IMR-90 (cell line): Measurements from ENCODE around the gene CD5L. TPM values are rescaled to one million over a fixed set of nuclear protein-coding genes. Genes with fewer than 3 reads are reported as not detected.

Experiments used
- ATAC-seq: fragments of 200-7000 bp; cut with Tn5 transposase; 2 replicates; pipeline ENCODE4 v1.9.1; 2020; ENCODE audit warnings: low read depth, mild to moderate bottlenecking, moderate library complexity
- BruUV-seq: library from RNA; stranded (reverse); fragments of 400-500 nt; replicated peaks from 2 replicates; lab custom pipeline; 2021; lab: Mats Ljungman, UMichigan
- CTCF ChIA-PET: fragments of 300-600 bp; formaldehyde crosslinking; extraction: SDS; loops from one replicate; lab custom pipeline; 2021; ENCODE audit warnings: antibody characterized with exemption; lab: Yijun Ruan, JAX
- POLR2A ChIA-PET: fragments of 300-600 bp; sonication (Branson Sonifier 250); formaldehyde crosslinking; loops from one replicate; lab custom pipeline; 2022; ENCODE audit warnings: antibody characterized with exemption; ENCODE audit not compliant: unreplicated experiment; lab: Charles Lee
- DNase-seq: peaks from one replicate; pipeline ENCODE4 v3.0.0; 2013
- H2AFZ ChIP-seq: replicated peaks from 2 replicates; pipeline ENCODE3; 2013; ENCODE audit warnings: low read length, mild to moderate bottlenecking; ENCODE audit not compliant: poor library complexity
- H2AK5ac ChIP-seq: 2 replicates; pipeline ENCODE4 v1.6.1; 2013; ENCODE audit warnings: low read depth, low read length, inconsistent platforms
- H2AK9ac ChIP-seq: replicated peaks from 2 replicates; pipeline ENCODE3; 2013; ENCODE audit warnings: mild to moderate bottlenecking, low read depth, low read length, moderate library complexity; ENCODE audit not compliant: poor library complexity
- H2BK120ac ChIP-seq: 2 replicates; pipeline ENCODE4 v1.6.1; 2013; ENCODE audit warnings: low read depth, low read length, inconsistent platforms
- H2BK15ac ChIP-seq: 3 replicates; pipeline ENCODE4 v1.6.1; 2013; ENCODE audit warnings: low read depth, low read length, inconsistent platforms
- H2BK20ac ChIP-seq: 2 replicates; pipeline ENCODE4 v1.6.1; 2013; ENCODE audit warnings: low read depth, mild to moderate bottlenecking, inconsistent platforms, low read length, moderate library complexity
- H2BK5ac ChIP-seq: 2 replicates; pipeline ENCODE4 v1.6.1; 2013; ENCODE audit warnings: mild to moderate bottlenecking, low read depth, low read length, inconsistent platforms; ENCODE audit not compliant: poor library complexity, severe bottlenecking
- H3K14ac ChIP-seq: replicated peaks from 2 replicates; pipeline ENCODE4 v1.6.1; 2013; ENCODE audit warnings: low read depth, low read length, inconsistent platforms
- H3K18ac ChIP-seq: 2 replicates; pipeline ENCODE4 v1.6.1; 2013; ENCODE audit warnings: low read depth, low read length, control low read depth
- H3K23ac ChIP-seq: 2 replicates; pipeline ENCODE4 v1.6.1; 2013; ENCODE audit warnings: low read depth, low read length, inconsistent platforms
- H3K27ac ChIP-seq: 2 replicates; pipeline ENCODE4 v1.5.1; 2013; ENCODE audit warnings: mild to moderate bottlenecking, control low read depth, low read length; ENCODE audit not compliant: insufficient read depth
- H3K27me3 ChIP-seq: 2 replicates; pipeline ENCODE4 v1.6.1; 2013; ENCODE audit warnings: low read length; ENCODE audit not compliant: control insufficient read depth, insufficient read depth
- H3K36me3 ChIP-seq: 2 replicates; pipeline ENCODE4 v1.6.1; 2013; ENCODE audit warnings: low read length, mixed read lengths; ENCODE audit not compliant: control insufficient read depth, insufficient read depth
- H3K4ac ChIP-seq: 2 replicates; pipeline ENCODE4 v1.6.1; 2013; ENCODE audit warnings: low read depth, low read length, inconsistent platforms
- H3K4me1 ChIP-seq: 2 replicates; pipeline ENCODE4 v1.6.1; 2013; ENCODE audit warnings: low read length, mixed read lengths; ENCODE audit not compliant: control insufficient read depth, insufficient read depth
- H3K4me2 ChIP-seq: 2 replicates; pipeline ENCODE4 v1.6.1; 2013; ENCODE audit warnings: low read depth, mild to moderate bottlenecking, control low read depth, low read length, moderate library complexity
- H3K4me3 ChIP-seq: 2 replicates; pipeline ENCODE4 v1.5.1; 2013; ENCODE audit warnings: low read depth, mild to moderate bottlenecking, control low read depth, low read length, moderate library complexity; ENCODE audit not compliant: insufficient read depth
- H3K56ac ChIP-seq: 2 replicates; pipeline ENCODE4 v1.6.1; 2013; ENCODE audit warnings: low read length, inconsistent platforms; ENCODE audit not compliant: insufficient read depth; ENCODE audit errors: extremely low read depth
- H3K79me1 ChIP-seq, 2 experiments: 2 replicates each; pipeline ENCODE4 v1.6.1; 2013; ENCODE audit warnings: low read length in 2 of 2, inconsistent platforms in 1 of 2, low read depth in 1 of 2
- H3K9ac ChIP-seq: 2 replicates; pipeline ENCODE4 v1.6.1; 2013; ENCODE audit warnings: low read depth, low read length, control low read depth
- H3K9me1 ChIP-seq: 2 replicates; pipeline ENCODE4 v1.6.1; 2013; ENCODE audit warnings: low read length, inconsistent platforms; ENCODE audit not compliant: insufficient read depth
- H3K9me3 ChIP-seq: 2 replicates; pipeline ENCODE4 v1.6.1; 2013; ENCODE audit warnings: low read length; ENCODE audit not compliant: control insufficient read depth, insufficient read depth
- H4K20me1 ChIP-seq: 2 replicates; pipeline ENCODE4 v1.6.1; 2013; ENCODE audit warnings: low read length, inconsistent platforms; ENCODE audit not compliant: insufficient read depth
- H4K5ac ChIP-seq: 2 replicates; pipeline ENCODE4 v1.6.1; 2013; ENCODE audit warnings: mild to moderate bottlenecking, low read depth, low read length, control low read depth
- H4K8ac ChIP-seq, 2 experiments: 2 replicates each; pipeline ENCODE4 v1.6.1; 2013; ENCODE audit warnings: low read depth in 2 of 2, low read length in 2 of 2, control low read depth in 1 of 2, inconsistent platforms in 1 of 2
- H4K91ac ChIP-seq: 2 replicates; pipeline ENCODE4 v1.6.1; 2013; ENCODE audit warnings: low read depth, low read length, inconsistent platforms; ENCODE audit not compliant: insufficient read depth
- BHLHE40 ChIP-seq: fragments of 150-350 bp; IDR thresholded peaks from 2 replicates; pipeline ENCODE4 v1.6.1; 2016; ENCODE audit warnings: mild to moderate bottlenecking, low read depth, low read length
- CEBPB ChIP-seq: IDR thresholded peaks from 2 replicates; pipeline ENCODE4 v1.6.1; 2012; ENCODE audit warnings: low read depth, low read length, improper control_type of control experiment
- FOS ChIP-seq: fragments of 150-350 bp; IDR thresholded peaks from 2 replicates; pipeline ENCODE4 v1.6.1; 2016; ENCODE audit warnings: low read depth, low read length
- MAFK ChIP-seq: IDR thresholded peaks from 2 replicates; pipeline ENCODE4 v1.6.1; 2012; ENCODE audit warnings: low read depth, low read length, improper control_type of control experiment
- MAZ ChIP-seq: IDR thresholded peaks from 2 replicates; pipeline ENCODE4 v1.6.1; 2012; ENCODE audit warnings: low read depth, mild to moderate bottlenecking, low read length, improper control_type of control experiment, moderate library complexity, borderline replicate concordance
- MXI1 ChIP-seq: IDR thresholded peaks from 2 replicates; pipeline ENCODE4 v1.6.1; 2012; ENCODE audit warnings: low read depth, mild to moderate bottlenecking, low read length, moderate library complexity, borderline replicate concordance
- NFE2L2 ChIP-seq: fragments of 150-350 bp; IDR thresholded peaks from 2 replicates; pipeline ENCODE4 v1.6.1; 2016; ENCODE audit warnings: low read depth, mild to moderate bottlenecking, low read length
- POLR2A ChIP-seq: IDR thresholded peaks from 2 replicates; pipeline ENCODE4 v1.6.1; 2012; ENCODE audit warnings: mild to moderate bottlenecking, low read depth, low read length
- RAD21 ChIP-seq: IDR thresholded peaks from 2 replicates; pipeline ENCODE4 v1.6.1; 2012; ENCODE audit warnings: low read length, improper control_type of control experiment
- RFX5 ChIP-seq: IDR thresholded peaks from 2 replicates; pipeline ENCODE4 v1.8.0; 2012; ENCODE audit warnings: low read depth, mild to moderate bottlenecking, low read length, moderate library complexity
- SMC3 ChIP-seq: fragments of 150-350 bp; IDR thresholded peaks from 2 replicates; pipeline ENCODE4 v1.6.1; 2016; ENCODE audit warnings: low read depth, mild to moderate bottlenecking, antibody characterized with exemption, low read length, moderate library complexity
- WGBS, 2 experiments: methylation state at CpG; one replicate each; pipeline versions ENCODE4 v1.1.5 to v1.1.7; 2013; ENCODE audit warnings: missing lambda C conversion rate in 2 of 2; ENCODE audit not compliant: insufficient read length in 1 of 2; ENCODE audit errors: extremely low coverage in 2 of 2; 5-methylcytosine and 5-hydroxymethylcytosine counted together
- dilution Hi-C: fragments of 300-500 bp; cut with HindIII; formaldehyde crosslinking; loops from one replicate; pipeline ENCODE4 v1.14.3; 2018; ENCODE audit warnings: low sequenced_read_pairs; ENCODE audit not compliant: unreplicated experiment
- in situ Hi-C: fragments of 300-500 bp; cut with MboI; formaldehyde crosslinking; loops from 3 replicates; pipeline ENCODE4 v1.14.3; 2019; ENCODE audit warnings: low sequenced_read_pairs, inconsistent platforms, mixed read lengths
- intact Hi-C: fragments of 100-400 bp; cut with micrococcal nuclease; formaldehyde crosslinking; loops from 2 replicates; pipeline ENCODE4 v1.10.0; 2022
- polyA plus RNA-seq, 3 experiments: library from polyadenylated mRNA; depleted of rRNA; stranded (reverse); fragments of >200 nt; gene quantifications; 2 replicates each; pipeline ENCODE4 v1.2.3, GENCODE V29; 2012; ENCODE audit warnings: low replicate concordance in 1 of 3
- total RNA-seq: library from RNA; depleted of rRNA; stranded (reverse); fragments of >200 nt; gene quantifications from 2 replicates; pipeline ENCODE4 v1.2.3, GENCODE V29; 2012
- TF ChIP-seq, protein P1 (sequence below): fragments of 150-350 bp; IDR thresholded peaks from 2 replicates; pipeline ENCODE4 v1.6.1; 2016; ENCODE audit warnings: low read depth, mild to moderate bottlenecking, low read length, moderate library complexity, borderline replicate concordance
- TF ChIP-seq, protein P2 (sequence below): fragments of 150-350 bp; IDR thresholded peaks from 2 replicates; pipeline ENCODE4 v1.6.1; 2017; ENCODE audit warnings: mild to moderate bottlenecking, antibody characterized with exemption, low read length, low read depth
- TF ChIP-seq, protein P3 (sequence below): conservative IDR thresholded peaks from 2 replicates; pipeline ENCODE4 v1.5.1; 2012; ENCODE audit warnings: mild to moderate bottlenecking, low read depth, low read length, improper control_type of control experiment

Gene CD5L
- total and polyA plus RNA-seq, 2 of the 4 experiments (the other 2 are of a cell fraction): not detected

GRCh38 chr1:157834430-157834829 is 7.2 kb downstream of the CD5L start:
- POLR2A ChIA-PET: no interaction called here
- no CpG with 5 or more reads among the region's 12 CpGs for WGBS, 2 experiments

More at GRCh38 chr1:157834430-157834829, 7.2 kb downstream of the CD5L start:
- no peak for TF ChIP-seq MAFK
- TF ChIP-seq BHLHE40: no peak
- TF ChIP-seq CEBPB: no peak
- no peak for TF ChIP-seq POLR2A
- TF ChIP-seq RAD21: no peak
- no peak for TF ChIP-seq SMC3
- TF ChIP-seq MXI1: no peak
- TF ChIP-seq, protein P1, sequence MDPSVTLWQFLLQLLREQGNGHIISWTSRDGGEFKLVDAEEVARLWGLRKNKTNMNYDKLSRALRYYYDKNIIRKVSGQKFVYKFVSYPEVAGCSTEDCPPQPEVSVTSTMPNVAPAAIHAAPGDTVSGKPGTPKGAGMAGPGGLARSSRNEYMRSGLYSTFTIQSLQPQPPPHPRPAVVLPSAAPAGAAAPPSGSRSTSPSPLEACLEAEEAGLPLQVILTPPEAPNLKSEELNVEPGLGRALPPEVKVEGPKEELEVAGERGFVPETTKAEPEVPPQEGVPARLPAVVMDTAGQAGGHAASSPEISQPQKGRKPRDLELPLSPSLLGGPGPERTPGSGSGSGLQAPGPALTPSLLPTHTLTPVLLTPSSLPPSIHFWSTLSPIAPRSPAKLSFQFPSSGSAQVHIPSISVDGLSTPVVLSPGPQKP: no peak
- TF ChIP-seq, protein P2, sequence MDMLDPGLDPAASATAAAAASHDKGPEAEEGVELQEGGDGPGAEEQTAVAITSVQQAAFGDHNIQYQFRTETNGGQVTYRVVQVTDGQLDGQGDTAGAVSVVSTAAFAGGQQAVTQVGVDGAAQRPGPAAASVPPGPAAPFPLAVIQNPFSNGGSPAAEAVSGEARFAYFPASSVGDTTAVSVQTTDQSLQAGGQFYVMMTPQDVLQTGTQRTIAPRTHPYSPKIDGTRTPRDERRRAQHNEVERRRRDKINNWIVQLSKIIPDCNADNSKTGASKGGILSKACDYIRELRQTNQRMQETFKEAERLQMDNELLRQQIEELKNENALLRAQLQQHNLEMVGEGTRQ: no peak
- no peak for TF ChIP-seq MAZ
- no peak for TF ChIP-seq FOS
- no peak for TF ChIP-seq RFX5
- TF ChIP-seq, protein P3, sequence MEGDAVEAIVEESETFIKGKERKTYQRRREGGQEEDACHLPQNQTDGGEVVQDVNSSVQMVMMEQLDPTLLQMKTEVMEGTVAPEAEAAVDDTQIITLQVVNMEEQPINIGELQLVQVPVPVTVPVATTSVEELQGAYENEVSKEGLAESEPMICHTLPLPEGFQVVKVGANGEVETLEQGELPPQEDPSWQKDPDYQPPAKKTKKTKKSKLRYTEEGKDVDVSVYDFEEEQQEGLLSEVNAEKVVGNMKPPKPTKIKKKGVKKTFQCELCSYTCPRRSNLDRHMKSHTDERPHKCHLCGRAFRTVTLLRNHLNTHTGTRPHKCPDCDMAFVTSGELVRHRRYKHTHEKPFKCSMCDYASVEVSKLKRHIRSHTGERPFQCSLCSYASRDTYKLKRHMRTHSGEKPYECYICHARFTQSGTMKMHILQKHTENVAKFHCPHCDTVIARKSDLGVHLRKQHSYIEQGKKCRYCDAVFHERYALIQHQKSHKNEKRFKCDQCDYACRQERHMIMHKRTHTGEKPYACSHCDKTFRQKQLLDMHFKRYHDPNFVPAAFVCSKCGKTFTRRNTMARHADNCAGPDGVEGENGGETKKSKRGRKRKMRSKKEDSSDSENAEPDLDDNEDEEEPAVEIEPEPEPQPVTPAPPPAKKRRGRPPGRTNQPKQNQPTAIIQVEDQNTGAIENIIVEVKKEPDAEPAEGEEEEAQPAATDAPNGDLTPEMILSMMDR: no peak
- no peak for TF ChIP-seq NFE2L2
- Histone ChIP-seq H3K23ac (no peak overlapping the region), H3K4ac (no peak overlapping the region), H3K27ac (no peak overlapping the region), H3K4me3 (no peak overlapping the region), H2BK20ac (no peak overlapping the region), H4K91ac (no peak overlapping the region), H3K9ac (no peak overlapping the region), H3K56ac (no peak overlapping the region), H2AK9ac (no peak overlapping the region), H2BK15ac (no peak overlapping the region), H3K9me3 (no peaks in the 10 kb centered on the region), H3K4me1 (no peaks in the 10 kb centered on the region), H3K14ac (no peak overlapping the region), H3K4me2 (no peak overlapping the region), H2AFZ (no peak overlapping the region), H2BK120ac (no peak overlapping the region), H4K20me1 (no peaks in the 10 kb centered on the region), H3K9me1 (no peaks in the 10 kb centered on the region), H2AK5ac (no peak overlapping the region), H2BK5ac (no peak overlapping the region), H3K36me3 (no peaks in the 10 kb centered on the region), H4K8ac (no peak overlapping the region), H4K5ac (no peak overlapping the region), H3K27me3 (no peaks in the 10 kb centered on the region), H3K18ac (no peak overlapping the region), H3K79me1 (no peaks in the 10 kb centered on the region)
- DNase-seq (no peak), ATAC-seq (no peak)
- intact Hi-C loops: no loop called here
- CTCF ChIA-PET: no interaction called here
- BruUV-seq: no TSS peak
- dilution Hi-C loops: no loop called here
- in situ Hi-C loops: no loop called here
